ENCODE results near the gene DNAJC22. TPM values are rescaled to one million over a fixed set of nuclear protein-coding genes. Genes with fewer than 3 reads are reported as not detected.
A peak's percentile ranks its signal among the peaks of the same experiment; 100 is the strongest.

DNAJC22 gene
- polyA plus RNA-seq, 4 donors: 14.9 to 52.4 (median 20.8) TPM

DNA sequence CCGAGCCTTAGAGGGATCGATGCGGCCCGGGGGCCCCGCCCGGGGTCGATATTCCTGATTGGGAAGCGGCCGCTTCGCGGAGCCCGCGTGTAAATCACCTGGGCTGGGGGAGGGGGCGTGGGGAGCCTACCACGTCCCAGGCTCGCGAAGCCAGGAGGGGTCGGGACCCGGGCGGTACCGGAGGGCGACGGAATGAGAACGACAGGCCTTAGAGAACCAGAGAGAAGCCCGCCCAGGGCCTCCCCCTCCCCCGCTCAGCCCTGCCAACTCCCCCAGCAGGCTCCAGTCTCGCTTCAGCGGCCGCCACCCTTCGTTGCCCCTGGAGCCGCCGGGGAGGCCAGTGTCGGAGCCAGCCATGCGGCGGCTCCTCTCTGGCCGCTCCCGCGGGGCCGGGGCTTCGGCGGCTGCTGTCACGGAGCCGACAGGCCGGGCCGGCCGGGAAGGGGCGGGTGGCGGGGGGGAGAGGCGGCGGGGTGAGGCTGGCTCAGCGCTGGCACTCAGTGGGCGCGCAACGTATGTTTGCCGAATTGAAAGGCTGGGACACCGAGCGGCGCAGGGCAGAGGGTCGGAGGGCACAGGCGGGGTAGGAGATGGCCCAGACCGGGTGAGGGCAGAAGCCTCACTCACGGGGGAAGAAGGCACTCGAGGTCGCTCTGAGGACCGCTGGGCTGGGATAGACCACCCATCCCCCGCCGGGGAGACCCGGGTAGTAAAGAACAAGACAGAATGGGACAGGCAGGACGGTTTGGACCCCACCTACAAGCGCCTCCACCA, 1.4 kb upstream of the DNAJC22 start:
- Histone ChIP-seq H3K27ac (ENCODE audit: low read depth in 1 of 3, low read length in 2 of 3) (no peak overlapping the region), H3K4me1 (ENCODE audit: control insufficient read depth in 3 of 3, insufficient read depth in 2 of 3, low read depth in 1 of 3, low read length in 2 of 3) (peaks cover 6 to 64% (median 14%) of the 10 kb centered on the region in 3 donors), H3K9me3 (ENCODE audit: control insufficient read depth in 2 of 2, insufficient read depth in 1 of 2, low read depth in 1 of 2, low read length in 1 of 2) (no peaks in the 10 kb centered on the region), H3K27me3 (ENCODE audit: control insufficient read depth in 3 of 3, insufficient read depth in 3 of 3, low read length in 3 of 3) (peaks cover 0 to 77% (median 19%) of the 10 kb centered on the region in 3 donors), H3K4me3 (ENCODE audit: low read depth in 1 of 3, low read length in 3 of 3) (peak overlapping the region in 2 of 3 donors; percentile 19 to 49), H3K36me3 (ENCODE audit: control insufficient read depth in 3 of 3, insufficient read depth in 2 of 3, low read depth in 1 of 3, low read length in 3 of 3) (peaks cover 0 to 8% (median 0%) of the 10 kb centered on the region in 3 donors)
- DNase-seq (peak in 1 of 2 donors; percentile 49), FAIRE-seq (no peak)
- 1 to 2% (median 1%) methylated on average over 44 to 70 of the region's 70 CpGs for WGBS, 3 donors

DNA sequence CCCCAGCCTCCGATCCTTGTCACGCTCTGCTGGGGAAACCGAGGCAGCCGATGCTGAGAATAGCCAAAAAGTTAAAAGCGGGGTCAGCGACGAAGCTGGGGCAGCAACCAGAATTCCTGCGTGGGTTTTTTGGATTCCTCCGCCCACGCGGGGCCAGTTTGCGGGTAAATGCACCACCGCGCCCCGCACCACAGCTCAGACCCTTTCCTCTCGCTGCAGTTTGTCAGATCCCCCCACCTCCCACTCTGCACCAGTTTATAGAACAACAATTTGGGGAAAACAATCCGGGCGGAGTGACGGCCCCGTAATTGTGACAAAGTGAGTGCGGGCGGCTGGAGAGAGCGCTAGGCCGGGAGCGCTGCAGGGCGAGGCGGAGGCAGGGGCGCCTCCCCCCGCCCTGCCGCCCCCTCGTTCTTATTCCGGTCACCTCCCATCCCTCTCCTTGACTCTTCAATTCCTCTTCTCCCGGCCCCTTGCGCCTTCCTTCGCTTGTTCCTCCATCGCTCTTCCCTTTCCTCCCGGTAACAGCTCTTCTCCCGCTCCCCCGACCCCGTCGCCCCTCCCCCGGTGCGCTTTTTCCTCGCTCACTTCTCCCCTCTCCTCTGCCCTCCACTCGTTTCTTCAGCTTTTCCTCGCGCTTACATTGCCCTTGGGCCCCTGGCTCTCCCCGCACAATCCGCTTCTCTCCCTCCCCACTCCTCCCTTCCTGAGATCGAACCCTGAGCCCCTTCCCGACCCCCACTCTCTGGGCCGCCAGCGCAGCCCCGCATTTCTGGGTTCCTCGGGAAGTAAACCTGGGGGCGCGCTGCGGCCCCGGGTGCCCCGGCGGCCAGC, 646 bp upstream of the DNAJC22 start:
- H3K36me3 ChIP-seq (ENCODE audit: control insufficient read depth in 3 of 3, insufficient read depth in 2 of 3, low read depth in 1 of 3, low read length in 3 of 3): peaks cover 0 to 9% (median 0%) of the 10 kb centered on the region in 3 donors
- DNase-seq (peak in 1 of 2 donors; percentile 34), FAIRE-seq (no peak)
- H3K9me3 ChIP-seq (ENCODE audit: control insufficient read depth in 2 of 2, insufficient read depth in 1 of 2, low read depth in 1 of 2, low read length in 1 of 2): no peaks in the 10 kb centered on the region
- H3K27me3 ChIP-seq (ENCODE audit: control insufficient read depth in 3 of 3, insufficient read depth in 3 of 3, low read length in 3 of 3): peaks cover 0 to 71% (median 17%) of the 10 kb centered on the region in 3 donors
- 2% methylated on average over 55 to 61 of the region's 61 CpGs for WGBS, 3 donors
- H3K4me1 ChIP-seq (ENCODE audit: control insufficient read depth in 3 of 3, insufficient read depth in 2 of 3, low read depth in 1 of 3, low read length in 2 of 3): peaks cover 6 to 64% (median 14%) of the 10 kb centered on the region in 3 donors
- H3K4me3 ChIP-seq (ENCODE audit: low read depth in 1 of 3, low read length in 3 of 3): peak overlapping the region in 2 of 3 donors; percentile 49 to 56
- no peak overlapping the region for H3K27ac ChIP-seq (ENCODE audit: low read depth in 1 of 3, low read length in 2 of 3)

DNA sequence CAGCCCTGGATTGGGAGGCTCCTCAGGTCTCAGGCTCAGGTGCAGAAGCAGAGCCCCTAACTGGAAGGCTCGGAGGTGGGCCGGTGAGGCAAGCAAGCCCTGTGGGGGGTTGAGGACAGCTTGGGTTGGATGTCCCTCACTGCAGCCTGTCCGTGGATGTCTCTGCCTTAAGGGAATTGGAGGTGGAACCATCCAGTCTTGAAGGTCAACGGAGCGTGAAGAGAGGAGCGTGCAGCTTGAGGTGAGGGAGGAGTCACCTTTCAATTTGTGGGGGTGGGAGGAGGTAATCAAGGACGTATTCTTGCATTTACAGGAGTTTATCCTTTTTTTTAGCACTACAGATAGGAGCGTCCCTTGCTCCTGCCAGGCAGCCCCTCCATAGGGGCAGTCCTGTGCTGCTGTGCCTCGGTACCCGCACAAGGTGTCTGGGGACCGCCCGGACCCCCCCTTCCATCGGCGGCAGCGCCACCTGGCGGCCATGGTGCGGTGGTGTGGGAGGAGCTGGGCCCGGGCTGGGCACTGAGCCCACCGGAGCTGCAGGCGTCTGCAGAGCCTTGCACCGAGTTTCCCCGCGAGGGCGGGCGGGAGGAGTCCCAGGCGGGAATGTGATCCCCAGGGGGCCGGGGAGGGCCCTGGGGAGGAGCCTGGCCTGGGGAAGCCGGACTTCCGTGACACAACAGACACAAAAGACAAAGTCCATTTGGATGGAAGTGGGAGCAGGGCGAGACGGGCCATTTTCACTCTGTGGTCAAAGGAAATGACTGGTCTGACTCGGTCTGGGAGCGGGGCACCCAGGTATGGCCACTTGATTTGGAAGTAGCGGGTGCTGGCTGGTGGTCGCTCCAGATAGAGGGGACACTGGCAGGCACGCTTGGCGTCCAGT, 864 bp downstream of the DNAJC22 start:
- peak overlapping the region in 2 of 3 donors; percentile 49 to 56 for H3K4me3 ChIP-seq (ENCODE audit: low read depth in 1 of 3, low read length in 3 of 3)
- 7 to 8% (median 8%) methylated on average over 30 to 37 of the region's 37 CpGs for WGBS, 3 donors
- H3K9me3 ChIP-seq (ENCODE audit: control insufficient read depth in 2 of 2, insufficient read depth in 1 of 2, low read depth in 1 of 2, low read length in 1 of 2): no peaks in the 10 kb centered on the region
- peaks cover 0 to 57% (median 17%) of the 10 kb centered on the region in 3 donors for H3K27me3 ChIP-seq (ENCODE audit: control insufficient read depth in 3 of 3, insufficient read depth in 3 of 3, low read length in 3 of 3)
- DNase-seq (peak; percentile 91 to 93), FAIRE-seq (no peak)
- H3K36me3 ChIP-seq (ENCODE audit: control insufficient read depth in 3 of 3, insufficient read depth in 2 of 3, low read depth in 1 of 3, low read length in 3 of 3): peaks cover 0 to 13% (median 0%) of the 10 kb centered on the region in 3 donors
- peaks cover 4 to 54% (median 14%) of the 10 kb centered on the region in 3 donors for H3K4me1 ChIP-seq (ENCODE audit: control insufficient read depth in 3 of 3, insufficient read depth in 2 of 3, low read depth in 1 of 3, low read length in 2 of 3)
- H3K27ac ChIP-seq (ENCODE audit: low read depth in 1 of 3, low read length in 2 of 3): peak overlapping the region; percentile 9 to 53 (median 46)

DNA sequence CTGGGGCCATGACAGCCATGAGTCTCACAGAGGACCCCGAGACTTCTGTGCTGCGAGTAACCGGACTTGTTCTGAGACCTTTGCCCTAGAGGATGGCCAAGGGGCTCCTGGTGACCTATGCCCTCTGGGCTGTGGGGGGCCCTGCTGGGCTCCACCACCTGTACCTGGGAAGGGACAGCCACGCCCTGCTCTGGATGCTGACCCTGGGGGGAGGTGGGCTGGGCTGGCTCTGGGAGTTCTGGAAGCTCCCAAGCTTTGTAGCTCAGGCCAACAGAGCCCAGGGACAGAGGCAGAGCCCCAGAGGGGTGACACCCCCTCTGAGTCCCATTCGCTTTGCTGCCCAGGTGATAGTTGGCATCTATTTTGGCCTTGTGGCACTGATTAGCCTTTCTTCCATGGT, 2.1 kb downstream of the DNAJC22 start:
- peaks cover 0 to 44% (median 17%) of the 10 kb centered on the region in 3 donors for H3K27me3 ChIP-seq (ENCODE audit: control insufficient read depth in 3 of 3, insufficient read depth in 3 of 3, low read length in 3 of 3)
- no peak for DNase-seq
- FAIRE-seq: no peak
- H3K4me3 ChIP-seq (ENCODE audit: low read depth in 1 of 3, low read length in 3 of 3): peak overlapping the region in 2 of 3 donors; percentile 49 to 56
- peaks cover 2 to 42% (median 8%) of the 10 kb centered on the region in 3 donors for H3K4me1 ChIP-seq (ENCODE audit: control insufficient read depth in 3 of 3, insufficient read depth in 2 of 3, low read depth in 1 of 3, low read length in 2 of 3)
- H3K36me3 ChIP-seq (ENCODE audit: control insufficient read depth in 3 of 3, insufficient read depth in 2 of 3, low read depth in 1 of 3, low read length in 3 of 3): peaks cover 0 to 16% (median 0%) of the 10 kb centered on the region in 3 donors
- H3K9me3 ChIP-seq (ENCODE audit: control insufficient read depth in 2 of 2, insufficient read depth in 1 of 2, low read depth in 1 of 2, low read length in 1 of 2): no peaks in the 10 kb centered on the region
- WGBS, 3 donors: 68 to 83% (median 79%) methylated on average over 5 of the region's 5 CpGs
- H3K27ac ChIP-seq (ENCODE audit: low read depth in 1 of 3, low read length in 2 of 3): peak overlapping the region in 2 of 3 donors; percentile 9 to 46

DNA sequence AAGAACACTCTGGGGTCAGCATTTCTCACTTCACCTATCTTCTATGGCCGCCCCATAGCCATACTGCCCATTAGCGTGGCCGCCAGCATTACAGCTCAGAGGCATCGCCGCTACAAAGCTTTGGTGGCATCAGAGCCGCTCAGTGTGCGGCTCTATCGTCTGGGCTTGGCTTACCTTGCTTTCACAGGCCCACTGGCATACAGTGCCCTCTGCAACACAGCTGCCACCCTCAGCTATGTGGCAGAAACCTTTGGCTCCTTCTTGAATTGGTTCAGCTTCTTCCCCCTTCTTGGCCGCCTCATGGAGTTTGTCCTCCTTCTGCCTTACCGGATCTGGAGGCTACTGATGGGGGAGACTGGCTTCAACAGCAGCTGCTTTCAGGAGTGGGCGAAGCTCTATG, 2.6 kb downstream of the DNAJC22 start:
- Histone ChIP-seq H3K27me3 (ENCODE audit: control insufficient read depth in 3 of 3, insufficient read depth in 3 of 3, low read length in 3 of 3) (peaks cover 0 to 39% (median 15%) of the 10 kb centered on the region in 3 donors), H3K4me3 (ENCODE audit: low read depth in 1 of 3, low read length in 3 of 3) (peak overlapping the region in 2 of 3 donors; percentile 49 to 56), H3K9me3 (ENCODE audit: control insufficient read depth in 2 of 2, insufficient read depth in 1 of 2, low read depth in 1 of 2, low read length in 1 of 2) (no peaks in the 10 kb centered on the region), H3K4me1 (ENCODE audit: control insufficient read depth in 3 of 3, insufficient read depth in 2 of 3, low read depth in 1 of 3, low read length in 2 of 3) (peaks cover 2 to 37% (median 8%) of the 10 kb centered on the region in 3 donors), H3K27ac (ENCODE audit: low read depth in 1 of 3, low read length in 2 of 3) (peak overlapping the region in 1 of 3 donors; percentile 46), H3K36me3 (ENCODE audit: control insufficient read depth in 3 of 3, insufficient read depth in 2 of 3, low read depth in 1 of 3, low read length in 3 of 3) (peaks cover 0 to 19% (median 0%) of the 10 kb centered on the region in 3 donors)
- WGBS, 3 donors: 80 to 91% (median 86%) methylated on average over 11 of the region's 11 CpGs
- DNase-seq (no peak), FAIRE-seq (no peak)

DNA sequence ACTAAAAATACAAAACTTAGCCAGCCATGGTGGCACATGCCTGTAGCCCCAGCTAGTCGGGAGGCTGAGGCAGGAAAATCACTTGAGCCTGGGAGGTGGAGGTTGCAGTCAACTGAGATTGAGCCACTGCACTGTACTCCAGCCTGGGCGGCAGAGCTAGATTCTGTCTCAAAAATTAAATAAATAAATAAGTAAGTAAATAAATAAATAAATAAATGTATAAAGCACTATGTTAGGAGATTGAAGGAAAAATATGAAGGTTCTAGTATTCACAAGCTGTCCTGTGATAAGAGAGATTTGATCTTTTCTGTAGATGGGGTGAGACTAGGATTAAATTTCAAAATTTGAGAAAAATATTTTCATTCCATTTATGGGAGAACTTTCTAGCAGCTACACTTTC, 5.7 kb downstream of the DNAJC22 start:
- DNase-seq (no peak), FAIRE-seq (no peak)
- Histone ChIP-seq H3K4me3 (ENCODE audit: low read depth in 1 of 3, low read length in 3 of 3) (no peak overlapping the region), H3K4me1 (ENCODE audit: control insufficient read depth in 3 of 3, insufficient read depth in 2 of 3, low read depth in 1 of 3, low read length in 2 of 3) (peaks cover 0 to 14% (median 2%) of the 10 kb centered on the region in 3 donors), H3K27ac (ENCODE audit: low read depth in 1 of 3, low read length in 2 of 3) (no peak overlapping the region), H3K27me3 (ENCODE audit: control insufficient read depth in 3 of 3, insufficient read depth in 3 of 3, low read length in 3 of 3) (peaks cover 0 to 9% (median 0%) of the 10 kb centered on the region in 3 donors), H3K36me3 (ENCODE audit: control insufficient read depth in 3 of 3, insufficient read depth in 2 of 3, low read depth in 1 of 3, low read length in 3 of 3) (peaks cover 0 to 19% (median 0%) of the 10 kb centered on the region in 3 donors), H3K9me3 (ENCODE audit: control insufficient read depth in 2 of 2, insufficient read depth in 1 of 2, low read depth in 1 of 2, low read length in 1 of 2) (no peaks in the 10 kb centered on the region)
- 81 to 85% (median 81%) methylated on average over 2 of the region's 2 CpGs for WGBS, 3 donors

DNA sequence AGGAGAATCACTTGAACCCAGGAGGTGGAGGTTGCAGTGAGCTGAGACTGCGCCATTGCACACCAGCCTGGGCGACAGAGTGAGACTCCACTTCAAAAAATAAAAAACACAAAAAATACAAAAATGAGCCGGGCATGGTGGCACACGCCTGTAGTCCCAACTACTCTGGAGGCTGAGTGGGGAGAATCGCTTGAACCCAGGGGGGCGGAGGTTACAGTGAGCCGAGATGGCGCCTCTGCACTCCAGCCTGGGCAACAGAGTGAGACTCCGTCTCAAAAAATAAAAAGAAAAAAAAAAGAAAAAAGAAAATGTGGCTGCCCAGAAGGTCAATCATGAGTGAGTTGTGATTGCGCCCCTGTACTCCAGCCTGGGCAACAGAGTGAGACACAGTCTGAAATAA, 9.2 kb downstream of the DNAJC22 start:
- FAIRE-seq (no peak), DNase-seq (no peak)
- peaks cover 0 to 11% (median 0%) of the 10 kb centered on the region in 3 donors for H3K36me3 ChIP-seq (ENCODE audit: control insufficient read depth in 3 of 3, insufficient read depth in 2 of 3, low read depth in 1 of 3, low read length in 3 of 3)
- no peaks in the 10 kb centered on the region for H3K4me1 ChIP-seq (ENCODE audit: control insufficient read depth in 3 of 3, insufficient read depth in 2 of 3, low read depth in 1 of 3, low read length in 2 of 3)
- no peaks in the 10 kb centered on the region for H3K9me3 ChIP-seq (ENCODE audit: control insufficient read depth in 2 of 2, insufficient read depth in 1 of 2, low read depth in 1 of 2, low read length in 1 of 2)
- H3K27me3 ChIP-seq (ENCODE audit: control insufficient read depth in 3 of 3, insufficient read depth in 3 of 3, low read length in 3 of 3): no peaks in the 10 kb centered on the region
- WGBS, 3 donors: 95 to 97% (median 95%) methylated on average over 10 of the region's 10 CpGs
- no peak overlapping the region for H3K4me3 ChIP-seq (ENCODE audit: low read depth in 1 of 3, low read length in 3 of 3)
- H3K27ac ChIP-seq (ENCODE audit: low read depth in 1 of 3, low read length in 2 of 3): no peak overlapping the region
